NT2/D1 (cell line): ENCODE measurements around the gene TTLL7.

Source experiments
- DNase-seq: peaks from one replicate; pipeline ENCODE4 v3.0.0-alpha.2; 2011; ENCODE audit warnings: low read depth, low spot score
- H3K27me3 ChIP-seq: 2 replicates; pipeline ENCODE4 v1.6.0; 2011; ENCODE audit warnings: mild to moderate bottlenecking; ENCODE audit not compliant: insufficient read length, insufficient read depth
- H3K36me3 ChIP-seq: 2 replicates; pipeline ENCODE4 v1.6.1; 2011; ENCODE audit warnings: mild to moderate bottlenecking, low read length, mixed read lengths; ENCODE audit not compliant: insufficient read depth, insufficient read length
- H3K4me1 ChIP-seq: 2 replicates; pipeline ENCODE4 v1.5.1; 2011; ENCODE audit not compliant: insufficient read depth, insufficient read length
- H3K4me3 ChIP-seq: 2 replicates; pipeline ENCODE4 v1.5.1; 2011; ENCODE audit warnings: low read depth; ENCODE audit not compliant: insufficient read length
- H3K9ac ChIP-seq: 2 replicates; pipeline ENCODE4 v1.6.0; 2011; ENCODE audit warnings: low read depth; ENCODE audit not compliant: insufficient read length
- H3K9me3 ChIP-seq: 2 replicates; pipeline ENCODE4 v1.5.1; 2011; ENCODE audit warnings: mild to moderate bottlenecking, low read length; ENCODE audit not compliant: insufficient read depth
- SUZ12 ChIP-seq: IDR thresholded peaks from 2 replicates; pipeline ENCODE4 v1.6.1; 2011; ENCODE audit not compliant: insufficient read length, insufficient read depth; ENCODE audit errors: extremely low read depth
- YY1 ChIP-seq: IDR thresholded peaks from 2 replicates; pipeline ENCODE4 v1.6.1; 2011; ENCODE audit not compliant: insufficient read length, insufficient read depth
- ZNF274 ChIP-seq: IDR thresholded peaks from 2 replicates; pipeline ENCODE4 v1.6.1; 2011; ENCODE audit warnings: mild to moderate bottlenecking, low read depth, low read length

TTLL7 gene

DNA sequence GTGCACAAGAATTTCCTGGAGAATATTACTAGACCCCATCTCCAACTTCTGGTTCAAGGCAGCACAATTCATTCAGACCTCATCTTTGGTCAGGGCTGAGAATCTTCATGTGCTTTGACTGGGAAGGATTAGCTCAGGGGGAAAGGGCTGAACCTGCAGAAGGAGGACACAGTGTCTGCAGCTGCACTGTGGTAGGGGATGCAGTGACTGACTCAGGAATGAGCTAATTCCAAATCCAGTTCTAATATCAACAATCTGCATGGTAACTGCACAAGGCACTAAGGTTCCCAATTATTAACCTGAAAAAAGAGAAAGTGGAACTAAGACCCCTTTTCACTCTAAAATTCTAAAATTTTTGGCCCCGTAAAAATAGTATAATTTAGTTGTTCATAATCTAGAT is 31.6 kb downstream of the TTLL7 start:
- H3K36me3 ChIP-seq, result peaks cover 3% of the 10 kb centered on the region
- H3K9me3 ChIP-seq, result no peaks in the 10 kb centered on the region
- H3K27me3 ChIP-seq, result no peaks in the 10 kb centered on the region
- no peak overlapping the region for H3K9ac ChIP-seq
- H3K4me3 ChIP-seq, result no peak overlapping the region
- no peak for DNase-seq
- H3K4me1 ChIP-seq, result peaks cover 3% of the 10 kb centered on the region
- TF ChIP-seq ZNF274, result no peak
- TF ChIP-seq SUZ12, result no peak
- TF ChIP-seq YY1, result no peak

DNA sequence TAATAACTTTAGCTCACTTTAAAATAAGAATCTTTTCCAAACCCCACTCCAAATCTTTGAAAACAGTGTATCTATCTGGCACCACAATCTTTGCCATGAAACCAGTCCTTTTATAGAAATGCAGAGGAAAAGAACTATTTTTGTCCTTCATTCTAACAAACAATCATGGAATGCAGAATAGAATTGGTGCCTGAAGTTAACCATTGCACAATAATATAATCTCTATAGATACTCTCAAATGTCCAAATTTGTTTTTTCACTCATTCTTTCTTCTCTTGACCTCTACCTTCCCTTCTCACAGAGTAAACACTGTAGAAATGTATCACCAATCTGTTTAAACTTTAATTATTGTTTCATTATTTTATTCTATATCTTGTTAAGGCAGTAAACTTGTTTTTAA is 34.8 kb downstream of the TTLL7 start:
- Histone ChIP-seq H3K9me3 (no peaks in the 10 kb centered on the region), H3K27me3 (no peaks in the 10 kb centered on the region), H3K4me3 (no peak overlapping the region), H3K9ac (no peak overlapping the region), H3K4me1 (no peaks in the 10 kb centered on the region), H3K36me3 (peaks cover 3% of the 10 kb centered on the region)
- no peak for TF ChIP-seq YY1
- no peak for TF ChIP-seq SUZ12
- TF ChIP-seq ZNF274, result no peak
- DNase-seq, result no peak

DNA sequence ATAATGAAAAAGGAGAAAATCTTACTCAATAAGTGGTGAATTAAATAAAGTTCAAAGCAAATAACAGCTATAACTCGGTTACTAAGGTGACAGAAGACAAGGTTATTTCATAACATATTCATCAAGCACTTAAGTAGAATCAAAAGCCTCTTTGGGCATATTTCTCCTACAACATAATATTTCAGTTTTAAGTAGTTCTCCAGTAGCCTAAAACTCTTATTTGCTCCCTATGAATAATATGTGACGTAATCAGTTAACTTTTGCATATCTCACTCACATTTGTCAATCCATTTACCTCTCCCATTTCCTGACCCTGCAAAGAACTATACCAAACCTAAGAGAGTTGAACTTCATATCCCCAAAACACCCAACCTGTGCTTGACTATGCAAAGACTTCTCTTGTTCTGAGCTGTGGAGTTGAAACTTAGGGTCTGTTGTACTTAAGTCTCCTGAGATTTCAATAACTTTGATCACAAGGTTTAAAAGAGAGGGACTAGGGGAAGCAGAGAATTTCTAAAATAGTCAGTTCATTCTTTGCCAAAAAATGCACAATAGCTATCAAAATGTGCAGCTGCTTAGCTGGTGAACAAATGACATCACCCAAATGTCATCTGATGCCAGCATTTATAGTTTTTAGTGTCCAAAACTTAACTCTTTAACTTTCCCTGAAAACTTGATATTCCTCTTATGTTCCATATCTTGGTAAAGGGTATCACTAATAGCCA is 37.2 kb downstream of the TTLL7 start:
- no peaks in the 10 kb centered on the region for H3K27me3 ChIP-seq
- TF ChIP-seq SUZ12 (no peak), ZNF274 (no peak), YY1 (no peak)
- DNase-seq, result no peak

DNA sequence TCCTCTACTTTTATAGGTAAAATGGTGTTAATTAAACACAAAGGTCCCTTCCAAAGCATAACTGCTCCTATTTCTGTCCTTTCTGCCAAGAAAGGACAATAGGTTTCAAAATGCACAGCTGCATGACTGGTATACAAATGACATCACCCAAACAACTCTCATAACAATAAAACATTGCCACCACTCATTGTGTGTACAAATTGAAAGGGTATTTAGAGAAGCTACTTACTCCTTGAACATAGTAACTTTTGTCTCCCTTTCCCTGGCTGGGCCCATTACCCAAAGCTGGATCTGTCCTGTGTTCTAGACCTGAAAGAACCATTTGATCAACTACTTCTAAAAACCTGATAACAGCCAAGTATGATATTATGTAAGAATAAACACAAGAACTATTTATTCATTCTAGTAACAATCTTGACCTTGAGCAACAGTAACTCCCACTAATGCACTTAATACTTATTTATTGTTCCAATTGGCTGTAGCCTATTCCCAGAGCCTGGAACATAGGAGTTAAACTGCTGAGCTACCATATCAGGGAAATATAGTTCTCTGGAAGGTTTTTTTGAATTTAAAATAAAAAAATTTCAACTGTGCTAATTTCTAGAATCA is 38.2 kb downstream of the TTLL7 start:
- DNase-seq, result no peak
- H3K9ac ChIP-seq, result no peak overlapping the region
- H3K9me3 ChIP-seq, result no peaks in the 10 kb centered on the region
- H3K4me3 ChIP-seq, result no peak overlapping the region
- H3K36me3 ChIP-seq, result peaks cover 3% of the 10 kb centered on the region
- no peaks in the 10 kb centered on the region for H3K4me1 ChIP-seq
- H3K27me3 ChIP-seq, result no peaks in the 10 kb centered on the region
- TF ChIP-seq SUZ12 (no peak), ZNF274 (no peak), YY1 (no peak)

More for the DNA sequence above, 37.2 kb downstream of the TTLL7 start:
- no peak overlapping the region for H3K9ac ChIP-seq
- no peaks in the 10 kb centered on the region for H3K9me3 ChIP-seq
- peaks cover 3% of the 10 kb centered on the region for H3K36me3 ChIP-seq
- H3K4me3 ChIP-seq, result no peak overlapping the region
- no peaks in the 10 kb centered on the region for H3K4me1 ChIP-seq

DNA sequence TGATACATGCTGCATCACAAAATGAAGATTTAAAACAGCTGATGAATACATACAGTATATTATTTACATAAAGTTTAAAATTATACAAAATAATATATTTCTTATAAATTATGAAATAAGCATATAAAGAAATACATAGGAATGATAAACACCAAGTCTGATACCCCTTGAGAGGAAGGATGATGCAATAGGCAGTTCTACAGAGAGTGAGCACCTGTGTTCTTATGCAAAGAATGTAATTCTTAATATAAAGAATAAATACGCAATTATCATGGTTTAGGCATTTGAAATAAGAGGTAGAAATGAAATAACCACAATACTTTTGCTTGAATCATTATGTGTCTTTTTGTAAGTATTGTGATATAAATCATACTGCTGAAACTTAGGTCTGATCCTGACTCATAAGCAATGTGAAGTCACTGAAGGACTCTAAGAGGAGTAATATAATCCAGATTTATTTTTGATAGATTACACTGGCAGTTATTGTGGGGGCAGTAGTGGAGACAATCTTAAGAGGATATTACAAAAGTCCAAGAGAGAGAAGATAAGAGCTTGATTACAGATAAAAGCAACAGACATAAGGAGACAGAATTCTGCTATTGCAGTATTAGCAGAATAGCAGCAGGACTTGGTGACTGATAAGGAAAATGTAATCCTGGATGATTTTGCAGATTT is 39.0 kb downstream of the TTLL7 start:
- Histone ChIP-seq H3K4me3 (no peak overlapping the region), H3K9me3 (no peaks in the 10 kb centered on the region), H3K9ac (no peak overlapping the region), H3K27me3 (no peaks in the 10 kb centered on the region), H3K36me3 (peaks cover 3% of the 10 kb centered on the region), H3K4me1 (no peaks in the 10 kb centered on the region)
- no peak for DNase-seq
- TF ChIP-seq SUZ12 (no peak), ZNF274 (no peak), YY1 (no peak)

DNA sequence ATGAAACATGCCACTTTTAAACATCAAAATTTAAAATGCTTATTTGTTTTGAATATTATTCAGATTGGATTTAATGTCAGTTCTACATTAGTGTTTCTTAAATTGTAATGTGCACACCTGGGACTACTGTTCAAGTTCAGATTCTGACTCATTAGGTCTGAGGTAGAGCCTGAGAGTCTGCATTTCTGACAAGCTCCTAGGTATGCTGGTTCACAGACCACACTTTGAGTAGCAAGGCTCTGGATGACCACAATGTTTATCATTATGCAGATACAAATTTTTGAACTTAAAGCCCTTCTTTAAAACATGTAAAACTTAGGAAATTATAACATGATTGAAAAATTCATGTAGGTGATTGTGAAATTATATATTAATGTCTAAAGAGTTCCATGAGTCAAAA is 40.2 kb downstream of the TTLL7 start:
- Histone ChIP-seq H3K36me3 (peaks cover 3% of the 10 kb centered on the region), H3K27me3 (no peaks in the 10 kb centered on the region), H3K9me3 (no peaks in the 10 kb centered on the region), H3K4me1 (peaks cover 3% of the 10 kb centered on the region), H3K4me3 (no peak overlapping the region), H3K9ac (no peak overlapping the region)
- TF ChIP-seq ZNF274, result no peak
- TF ChIP-seq SUZ12, result no peak
- no peak for TF ChIP-seq YY1
- DNase-seq, result no peak

DNA sequence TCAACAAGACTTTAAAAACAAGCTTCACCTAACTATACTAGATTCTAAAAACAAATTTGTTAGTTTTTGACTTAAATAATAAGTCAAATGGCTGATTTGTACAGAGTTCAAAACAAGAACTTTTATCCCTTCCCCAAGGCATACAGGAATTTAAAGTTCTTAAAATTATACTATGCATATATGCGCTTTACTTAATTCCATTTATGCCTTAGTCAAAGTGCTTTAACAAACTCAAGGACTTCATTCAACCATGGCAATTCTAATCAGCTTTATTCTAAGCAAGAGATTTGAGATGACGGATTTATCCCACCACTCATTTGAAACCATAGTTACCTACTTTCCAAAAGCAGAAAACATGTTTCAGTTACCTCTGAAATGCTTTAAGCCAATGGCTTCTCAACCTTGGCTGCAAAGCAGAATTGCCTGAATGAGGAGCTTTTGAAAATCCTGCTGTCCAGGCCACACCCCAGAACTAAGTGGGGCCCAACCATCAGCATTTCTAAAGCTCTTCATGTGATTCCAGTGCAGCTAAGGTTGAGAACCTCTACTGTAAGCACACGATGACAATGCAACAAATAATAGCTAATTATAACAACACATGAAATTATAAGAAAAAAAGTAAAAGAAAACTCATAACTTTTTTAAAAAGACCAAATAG is 44.6 kb downstream of the TTLL7 start:
- Histone ChIP-seq H3K4me1 (peaks cover 3% of the 10 kb centered on the region), H3K4me3 (no peak overlapping the region), H3K36me3 (no peaks in the 10 kb centered on the region), H3K9me3 (no peaks in the 10 kb centered on the region), H3K27me3 (no peaks in the 10 kb centered on the region), H3K9ac (no peak overlapping the region)
- DNase-seq, result no peak
- no peak for TF ChIP-seq YY1
- TF ChIP-seq ZNF274, result no peak
- TF ChIP-seq SUZ12, result no peak
